H9 (cell line): ENCODE data around the gene OVOL1. TPM values are rescaled to one million over a fixed set of nuclear protein-coding genes. Genes with fewer than 3 reads are reported as not detected.

ENCODE experiments used
- DNase-seq: peaks from one replicate; pipeline ENCODE4 v3.0.0-alpha.2; 2017
- H2AFZ ChIP-seq: one replicate; pipeline ENCODE4 v1.6.1; 2013; ENCODE audit warnings: mild to moderate bottlenecking, low read length, control low read depth, moderate library complexity
- H2AK5ac ChIP-seq: 2 replicates; pipeline ENCODE4 v1.6.1; 2013; ENCODE audit warnings: low read length, control low read depth, mixed read lengths; ENCODE audit not compliant: insufficient read length
- H2BK120ac ChIP-seq: one replicate; pipeline ENCODE4 v1.6.1; 2013; ENCODE audit warnings: low read depth, mild to moderate bottlenecking, low read length, control low read depth, inconsistent platforms; ENCODE audit not compliant: poor library complexity, severe bottlenecking
- H2BK12ac ChIP-seq: 2 replicates; pipeline ENCODE4 v1.6.1; 2013; ENCODE audit warnings: low read length, control low read depth, mixed read lengths, low read depth; ENCODE audit not compliant: insufficient read length
- H2BK15ac ChIP-seq: 2 replicates; pipeline ENCODE4 v1.6.1; 2013; ENCODE audit warnings: low read depth, low read length, control low read depth
- H2BK20ac ChIP-seq: one replicate; pipeline ENCODE4 v1.6.1; 2013; ENCODE audit warnings: low read depth, mild to moderate bottlenecking, low read length, control low read depth, inconsistent platforms; ENCODE audit not compliant: poor library complexity, severe bottlenecking
- H2BK5ac ChIP-seq: 2 replicates; pipeline ENCODE4 v1.6.1; 2013; ENCODE audit warnings: low read length, control low read depth, mixed read lengths; ENCODE audit not compliant: insufficient read length
- H3K14ac ChIP-seq: 2 replicates; pipeline ENCODE4 v1.6.1; 2013; ENCODE audit warnings: low read length, control low read depth; ENCODE audit not compliant: insufficient read depth
- H3K18ac ChIP-seq: 2 replicates; pipeline ENCODE4 v1.6.1; 2013; ENCODE audit warnings: low read depth, mild to moderate bottlenecking, mixed read lengths, low read length, control low read depth; ENCODE audit not compliant: insufficient read length
- H3K23ac ChIP-seq: 2 replicates; pipeline ENCODE4 v1.6.1; 2013; ENCODE audit warnings: low read length, control low read depth, mixed read lengths, low read depth; ENCODE audit not compliant: insufficient read length
- H3K23me2 ChIP-seq: 2 replicates; pipeline ENCODE4 v1.6.1; 2013; ENCODE audit warnings: low read depth, mild to moderate bottlenecking, mixed read lengths, low read length, control low read depth; ENCODE audit not compliant: insufficient read length, poor library complexity, severe bottlenecking
- H3K27ac ChIP-seq: 2 replicates; pipeline ENCODE4 v1.5.1; 2013; ENCODE audit warnings: low read length, control low read depth, mixed read lengths, low read depth; ENCODE audit not compliant: insufficient read length
- H3K27me3 ChIP-seq: 2 replicates; pipeline ENCODE4 v1.6.1; 2013; ENCODE audit warnings: low read length, control low read depth, inconsistent platforms; ENCODE audit not compliant: insufficient read depth
- H3K4ac ChIP-seq: 2 replicates; pipeline ENCODE4 v1.6.1; 2013; ENCODE audit warnings: low read depth, mild to moderate bottlenecking, control low read depth, inconsistent platforms, low read length, moderate library complexity
- H3K4me1 ChIP-seq: 2 replicates; pipeline ENCODE4 v1.6.1; 2013; ENCODE audit warnings: low read length, control low read depth, inconsistent platforms; ENCODE audit not compliant: insufficient read depth
- H3K4me2 ChIP-seq: 2 replicates; pipeline ENCODE4 v1.6.1; 2013; ENCODE audit warnings: low read length, control low read depth, mixed read lengths; ENCODE audit not compliant: insufficient read length, insufficient read depth
- H3K56ac ChIP-seq: 2 replicates; pipeline ENCODE4 v1.6.1; 2013; ENCODE audit warnings: low read depth, mild to moderate bottlenecking, mixed read lengths, low read length, control low read depth; ENCODE audit not compliant: insufficient read length
- H3K79me1 ChIP-seq: 2 replicates; pipeline ENCODE4 v1.6.1; 2013; ENCODE audit warnings: low read depth, mild to moderate bottlenecking, moderate library complexity, low read length, control low read depth, inconsistent platforms; ENCODE audit not compliant: insufficient read depth, poor library complexity, severe bottlenecking
- H3K79me2 ChIP-seq: 2 replicates; pipeline ENCODE4 v1.6.1; 2013; ENCODE audit warnings: low read length, control low read depth, inconsistent platforms; ENCODE audit not compliant: insufficient read depth
- H3K9ac ChIP-seq: 2 replicates; pipeline ENCODE4 v1.6.1; 2013; ENCODE audit warnings: low read length, control low read depth, mixed read lengths; ENCODE audit not compliant: insufficient read length; ENCODE audit errors: extremely low read depth
- H3K9me3 ChIP-seq: one replicate; pipeline ENCODE4 v1.6.1; 2013; ENCODE audit warnings: low read depth, low read length, inconsistent platforms; ENCODE audit not compliant: control insufficient read depth
- H3T11ph ChIP-seq: one replicate; pipeline ENCODE4 v1.6.1; 2013; ENCODE audit warnings: mild to moderate bottlenecking, low read length, control low read depth, inconsistent platforms
- H4K20me1 ChIP-seq: one replicate; pipeline ENCODE4 v1.6.1; 2013; ENCODE audit not compliant: control insufficient read depth, insufficient read length, insufficient read depth
- H4K5ac ChIP-seq: 2 replicates; pipeline ENCODE4 v1.6.1; 2013; ENCODE audit warnings: low read depth, mild to moderate bottlenecking, mixed read lengths, low read length, control low read depth; ENCODE audit not compliant: insufficient read length
- H4K8ac ChIP-seq: replicated peaks from 2 replicates; pipeline ENCODE4 v1.6.1; 2013; ENCODE audit warnings: low read length, control low read depth, mixed read lengths, low read depth; ENCODE audit not compliant: insufficient read length
- H4K91ac ChIP-seq: 2 replicates; pipeline ENCODE4 v1.6.1; 2013; ENCODE audit warnings: low read depth, mild to moderate bottlenecking, moderate library complexity, mixed read lengths, low read length, control low read depth; ENCODE audit not compliant: insufficient read length
- H3K27ac Mint-ChIP-seq, 3 experiments: 2 replicates in 2 of 3; 3 replicates in 1 of 3; pipeline ENCODE4 v1.8.0; 2020 to 2021; ENCODE audit warnings: mixed read lengths in 3 of 3, mild to moderate bottlenecking in 1 of 3, moderate library complexity in 1 of 3
- H3K27me3 Mint-ChIP-seq: 2 replicates; pipeline ENCODE4 v1.8.0; 2021; ENCODE audit warnings: low read depth, mild to moderate bottlenecking, moderate library complexity, mixed read lengths
- H3K36me3 Mint-ChIP-seq, 3 experiments: 2 replicates in 2 of 3; 3 replicates in 1 of 3; pipeline ENCODE4 v1.8.0; 2020 to 2021; ENCODE audit warnings: low read depth in 3 of 3, mixed read lengths in 3 of 3; ENCODE audit not compliant: insufficient read depth in 1 of 3
- H3K4me1 Mint-ChIP-seq, 2 experiments: 2 replicates each; pipeline ENCODE4 v1.8.0; 2020; ENCODE audit warnings: mixed read lengths in 2 of 2
- H3K4me3 Mint-ChIP-seq, 2 experiments: 2 replicates in 1 of 2; 3 replicates in 1 of 2; pipeline ENCODE4 v1.8.0; 2020 to 2021; ENCODE audit warnings: mild to moderate bottlenecking in 2 of 2, mixed read lengths in 2 of 2, moderate library complexity in 1 of 2
- H3K9me3 Mint-ChIP-seq, 2 experiments: 2 replicates in 1 of 2; 3 replicates in 1 of 2; pipeline ENCODE4 v1.8.0; 2020; ENCODE audit warnings: mild to moderate bottlenecking in 2 of 2, mixed read lengths in 2 of 2, moderate library complexity in 1 of 2
- CTCF ChIP-seq: fragments of 200-600 bp; sonication (generic); conservative IDR thresholded peaks from 3 replicates; pipeline ENCODE4 v1.8.0; 2021; ENCODE audit warnings: antibody characterized with exemption, mild to moderate bottlenecking
- WGBS: extraction: QIAGEN DNeasy Blood & Tissue Kit; methylation state at CpG from one replicate; pipeline ENCODE4 v1.1.7; 2013; ENCODE audit warnings: missing lambda C conversion rate, low lambda C conversion rate, mixed read lengths; ENCODE audit not compliant: insufficient read length; ENCODE audit errors: extremely low coverage; 5-methylcytosine and 5-hydroxymethylcytosine counted together
- total RNA-seq: library from RNA; stranded (reverse); gene quantifications from 2 replicates; pipeline ENCODE4 v1.2.1, GENCODE V29; 2021

The OVOL1 gene
- total RNA-seq, 1 experiment from 2014 or later: 5.1 TPM

- Histone ChIP-seq H3T11ph (no peak overlapping the region), H3K14ac (no peak overlapping the region), H4K8ac (no peak overlapping the region), H4K91ac (no peak overlapping the region), H3K4me2 (no peak overlapping the region), H3K4ac (no peak overlapping the region), H2BK15ac (no peak overlapping the region), H3K18ac (no peak overlapping the region), H2AFZ (no peak overlapping the region), H2BK12ac (no peak overlapping the region), H3K4me1 (no peaks in the 10 kb centered on the region), H2AK5ac (no peak overlapping the region), H3K23me2 (no peaks in the 10 kb centered on the region), H3K79me2 (no peaks in the 10 kb centered on the region), H3K79me1 (no peaks in the 10 kb centered on the region), H2BK20ac (no peak overlapping the region), H2BK120ac (no peak overlapping the region), H3K9ac (no peak overlapping the region), H3K23ac (no peak overlapping the region), H3K27ac (no peak overlapping the region), H2BK5ac (no peak overlapping the region), H3K27me3 (no peaks in the 10 kb centered on the region), H4K20me1 (no peaks in the 10 kb centered on the region), H3K56ac (no peak overlapping the region), H3K9me3 (no peaks in the 10 kb centered on the region), H4K5ac (no peak overlapping the region)
- H3K4me1 Mint-ChIP-seq: no peaks in the 10 kb centered on the region
- peaks cover 3 to 11% of the 10 kb centered on the region in 2 experiments; a peak in 4 of 5 replicates for H3K9me3 Mint-ChIP-seq
- H3K27me3 Mint-ChIP-seq: peaks cover 45% of the 10 kb centered on the region
- no peaks in the 10 kb centered on the region for H3K36me3 Mint-ChIP-seq
- no CpG with 5 or more reads among the region's 10 CpGs for WGBS
- no peak overlapping the region for H3K4me3 Mint-ChIP-seq
- DNase-seq: no peak
- H3K27ac Mint-ChIP-seq: no peak overlapping the region
- TF ChIP-seq CTCF: no peak
Measured at GRCh38 chr11:65743681-65744025, 43.2 kb upstream of the OVOL1 start.
